ENCODE results near the gene SFTPB.
A peak's percentile ranks its signal among the peaks of the same experiment; 100 is the strongest.
"Not testable (repeated sequence)": the region's sequence is repeated elsewhere in the genome, so short reads cannot be mapped to it uniquely, and the experiment has no call there.

Gene SFTPB

DNA sequence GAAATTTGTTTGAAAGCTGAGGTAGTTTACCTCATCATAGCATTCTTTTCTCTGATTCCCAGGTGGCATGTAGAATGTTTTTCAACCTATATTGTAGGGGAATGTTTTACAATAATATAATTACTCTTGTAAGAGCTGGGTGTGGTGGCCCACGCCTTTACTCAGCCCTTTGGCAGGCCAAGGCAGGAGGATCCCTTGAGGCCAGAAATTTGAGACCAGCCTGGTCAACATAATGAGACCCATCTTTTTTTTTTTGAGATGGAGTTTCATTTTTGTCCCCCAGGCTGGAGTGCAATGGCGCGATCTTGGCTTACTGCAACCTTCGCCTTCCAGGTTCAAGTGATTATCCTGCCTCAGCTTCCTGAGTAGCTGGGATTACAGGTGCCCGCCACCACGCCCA, 48.4 kb downstream of the SFTPB start:
- TF ChIP-seq, protein P1, sequence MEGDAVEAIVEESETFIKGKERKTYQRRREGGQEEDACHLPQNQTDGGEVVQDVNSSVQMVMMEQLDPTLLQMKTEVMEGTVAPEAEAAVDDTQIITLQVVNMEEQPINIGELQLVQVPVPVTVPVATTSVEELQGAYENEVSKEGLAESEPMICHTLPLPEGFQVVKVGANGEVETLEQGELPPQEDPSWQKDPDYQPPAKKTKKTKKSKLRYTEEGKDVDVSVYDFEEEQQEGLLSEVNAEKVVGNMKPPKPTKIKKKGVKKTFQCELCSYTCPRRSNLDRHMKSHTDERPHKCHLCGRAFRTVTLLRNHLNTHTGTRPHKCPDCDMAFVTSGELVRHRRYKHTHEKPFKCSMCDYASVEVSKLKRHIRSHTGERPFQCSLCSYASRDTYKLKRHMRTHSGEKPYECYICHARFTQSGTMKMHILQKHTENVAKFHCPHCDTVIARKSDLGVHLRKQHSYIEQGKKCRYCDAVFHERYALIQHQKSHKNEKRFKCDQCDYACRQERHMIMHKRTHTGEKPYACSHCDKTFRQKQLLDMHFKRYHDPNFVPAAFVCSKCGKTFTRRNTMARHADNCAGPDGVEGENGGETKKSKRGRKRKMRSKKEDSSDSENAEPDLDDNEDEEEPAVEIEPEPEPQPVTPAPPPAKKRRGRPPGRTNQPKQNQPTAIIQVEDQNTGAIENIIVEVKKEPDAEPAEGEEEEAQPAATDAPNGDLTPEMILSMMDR (IDR thresholded peaks at IDR 0.05; ENCODE audit: low read depth, low read length) = no peak
- no peak overlapping the region for H3K4me3 ChIP-seq (ENCODE audit: low read depth, low read length)
- in situ Hi-C loops (cut with HindIII; ENCODE audit: low sequenced_read_pairs) = no loop called here
- no peak for DNase-seq (ENCODE audit: low read depth, low spot score)

DNA sequence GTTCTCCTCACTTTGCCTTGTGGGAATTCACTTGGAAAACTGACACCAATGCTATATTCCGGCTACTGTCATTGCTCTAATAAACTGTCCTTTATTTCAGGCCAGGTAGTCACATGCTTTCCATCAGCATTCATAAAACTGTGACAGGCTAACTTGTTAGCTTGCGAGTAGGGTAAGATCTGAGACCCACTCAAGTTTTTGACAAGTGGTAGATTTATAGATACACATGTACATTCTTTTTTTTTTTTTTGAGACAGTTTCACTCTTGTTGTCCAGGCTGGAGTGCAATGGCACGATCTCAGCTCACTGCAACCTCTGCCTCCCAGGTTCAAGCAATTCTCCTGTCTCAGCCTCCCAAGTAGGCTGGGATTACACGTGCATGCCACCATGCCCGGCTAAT, 50.3 kb downstream of the SFTPB start:
- DNase-seq (ENCODE audit: low read depth, low spot score); in situ Hi-C loops (cut with HindIII; ENCODE audit: low sequenced_read_pairs); H3K4me3 ChIP-seq (ENCODE audit: low read depth, low read length): not testable (repeated sequence)

- H3K4me3 ChIP-seq (ENCODE audit: low read depth, low read length) = no peak overlapping the region
- TF ChIP-seq, protein P1 (IDR thresholded peaks at IDR 0.05; ENCODE audit: low read depth, low read length) = no peak
- no peak for DNase-seq (ENCODE audit: low read depth, low spot score)
- in situ Hi-C loops (cut with HindIII; ENCODE audit: low sequenced_read_pairs) = no loop called here
Measured at GRCh38 chr2:85615413-85615728, 52.6 kb downstream of the SFTPB start.

DNA sequence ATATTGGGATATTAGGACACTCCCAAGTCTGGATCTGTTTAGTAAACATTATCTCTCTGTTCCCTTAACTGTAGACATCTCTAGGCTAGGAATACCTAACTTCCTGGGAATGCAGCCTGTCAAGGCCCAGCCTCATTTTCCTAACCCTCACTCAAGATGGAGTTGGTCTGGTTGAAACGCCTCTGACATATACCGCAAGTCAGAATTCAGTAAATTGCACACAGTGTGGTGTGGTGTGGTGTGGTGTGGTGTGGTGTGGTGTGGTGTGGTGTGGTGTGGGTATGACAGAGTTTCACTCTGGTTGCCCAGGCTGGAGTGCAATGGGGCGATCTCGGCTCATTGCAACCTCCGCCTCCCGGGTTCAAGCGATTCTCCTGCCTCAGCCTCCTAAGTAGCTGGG, 53.2 kb downstream of the SFTPB start:
- DNase-seq (ENCODE audit: low read depth, low spot score); H3K4me3 ChIP-seq (ENCODE audit: low read depth, low read length); in situ Hi-C loops (cut with HindIII; ENCODE audit: low sequenced_read_pairs): not testable (repeated sequence)

DNA sequence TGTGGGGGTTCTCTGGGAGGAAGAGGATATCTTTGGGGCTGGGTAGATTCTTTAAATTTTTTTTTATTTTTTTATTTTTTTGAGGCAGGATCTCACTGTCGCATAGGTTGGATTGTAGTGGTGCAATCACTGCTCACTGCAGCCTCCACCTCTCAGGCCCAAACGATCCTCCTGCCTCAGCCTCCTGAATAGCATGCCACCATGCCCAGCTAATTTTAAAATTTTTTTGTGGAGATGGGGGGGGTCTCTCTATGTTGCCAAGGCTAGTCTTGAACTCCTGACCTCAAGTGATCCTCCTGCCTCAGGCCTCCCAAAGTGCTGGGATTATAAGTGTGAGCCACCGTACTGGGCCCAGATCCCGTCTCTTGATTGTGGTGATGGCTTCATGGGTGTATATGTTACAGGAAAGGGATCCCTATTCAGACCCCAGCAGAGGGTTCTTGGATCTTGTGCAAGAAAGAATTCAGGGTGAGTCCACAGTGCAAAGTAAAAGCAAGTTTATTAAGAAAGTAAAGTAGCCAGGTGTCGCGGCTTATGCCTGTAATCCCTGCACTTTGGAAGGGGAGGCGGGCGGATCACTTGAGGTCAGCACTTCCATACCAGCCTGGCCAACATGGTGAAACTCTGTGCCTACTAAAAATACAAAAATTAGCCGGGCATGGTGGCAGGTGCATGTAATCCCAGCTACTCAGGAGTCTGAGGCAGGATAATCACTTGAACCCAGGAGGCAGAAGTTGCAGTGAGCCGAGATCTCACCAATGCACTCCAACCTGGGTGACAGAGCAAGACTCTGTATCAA, 54.1 kb downstream of the SFTPB start:
- H3K4me3 ChIP-seq (ENCODE audit: low read depth, low read length) = no peak overlapping the region
- TF ChIP-seq, protein P1 (IDR thresholded peaks at IDR 0.05; ENCODE audit: low read depth, low read length) = no peak
- no peak for DNase-seq (ENCODE audit: low read depth, low spot score)
- in situ Hi-C loops (cut with HindIII; ENCODE audit: low sequenced_read_pairs) = no loop called here

- peak within 1 kb of the TSS; percentile 67 for H3K4me3 ChIP-seq (ENCODE audit: low read depth, low read length)
- peak; percentile 86 for DNase-seq (ENCODE audit: low read depth, low spot score)
- in situ Hi-C loops (cut with HindIII; ENCODE audit: low sequenced_read_pairs) = no loop called here
- TF ChIP-seq, protein P1 (IDR thresholded peaks at IDR 0.05; ENCODE audit: low read depth, low read length) = no peak
Measured at GRCh38 chr2:85611705-85612587, 56.1 kb downstream of the SFTPB start, which contains the start of gene C2orf68. Gene C2orf68 (minus strand): TSS chr2:85612066. CDS start chr2:85611984, 82 bp downstream.

- in situ Hi-C loops (cut with HindIII; ENCODE audit: low sequenced_read_pairs) = no loop called here
- TF ChIP-seq, protein P1 (IDR thresholded peaks at IDR 0.05; ENCODE audit: low read depth, low read length) = no peak
- peak overlapping the region; percentile 67 for H3K4me3 ChIP-seq (ENCODE audit: low read depth, low read length)
- peak; percentile 5 for DNase-seq (ENCODE audit: low read depth, low spot score)
Measured at GRCh38 chr2:85611217-85611704, 56.7 kb downstream of the SFTPB start.
